Measurements from ENCODE around the gene CA10. TPM values are rescaled to one million over a fixed set of nuclear protein-coding genes. Genes with fewer than 3 reads are reported as not detected.
A peak's percentile ranks its signal among the peaks of the same experiment; 100 is the strongest.

Gene CA10
- total and polyA plus RNA-seq, 4 experiments from 2014 or later: 0.57 TPM; not detected in 3

DNA sequence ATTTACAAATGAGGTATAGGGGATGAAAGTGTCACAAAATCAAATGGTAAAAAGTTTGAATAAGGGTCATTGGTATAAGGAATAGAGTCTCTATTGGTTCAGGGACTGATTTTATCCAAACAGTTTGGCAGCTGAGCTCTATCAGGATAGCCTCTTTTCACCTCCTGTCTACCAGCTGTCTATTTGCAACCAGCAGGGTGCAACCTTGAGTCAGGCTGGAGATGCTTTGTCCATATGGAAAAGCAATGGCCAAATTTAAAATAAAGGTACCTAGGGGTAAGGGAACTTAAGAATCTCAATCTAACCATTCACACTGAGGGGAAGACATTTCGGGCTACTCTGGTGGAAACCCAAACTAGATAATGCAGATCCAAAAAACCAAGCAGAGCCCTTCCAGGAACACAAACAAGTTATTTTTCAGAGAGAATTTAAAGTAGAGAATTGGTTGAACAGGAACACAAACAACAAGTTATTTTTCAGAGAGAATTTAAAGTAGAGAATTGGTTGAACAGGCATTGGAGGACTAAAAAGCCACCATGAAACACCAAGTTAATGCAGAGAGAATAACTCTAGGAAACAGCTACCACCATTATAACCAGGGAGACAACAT, 12.6 kb upstream of the CA10 start:
- Histone ChIP-seq H3K27me3 (ENCODE audit: insufficient read depth, low read length) (no peaks in the 10 kb centered on the region), H3K36me3 (ENCODE audit: insufficient read depth, low read length) (no peaks in the 10 kb centered on the region), H3K4me1 (ENCODE audit: insufficient read depth, low read length) (no peaks in the 10 kb centered on the region), H3K4me3 (ENCODE audit: low read length in 2 of 2) (no peak overlapping the region), H3K27ac (ENCODE audit: low read depth, low read length) (no peak overlapping the region), H3K9me3 (ENCODE audit: control insufficient read depth in 1 of 2, low read length in 2 of 2) (no peaks in the 10 kb centered on the region)
- Mint-ChIP-seq H3K27ac (no peak overlapping the region), H3K9me3 (peaks cover 0 to 2% (median 0%) of the 10 kb centered on the region in 8 donors), H3K27me3 (peaks cover 0 to under 1% of the 10 kb centered on the region in 2 donors), H3K4me3 (no peak overlapping the region), H3K36me3 (no peaks in the 10 kb centered on the region), H3K4me1 (no peaks in the 10 kb centered on the region)
- ChIA-PET CTCF (ENCODE audit: partially characterized antibody) (no interaction called here), POLR2A (ENCODE audit: partially characterized antibody) (no interaction called here)
- DNase-seq: no peak
- intact Hi-C loops (cut with micrococcal nuclease): no loop called here

DNA sequence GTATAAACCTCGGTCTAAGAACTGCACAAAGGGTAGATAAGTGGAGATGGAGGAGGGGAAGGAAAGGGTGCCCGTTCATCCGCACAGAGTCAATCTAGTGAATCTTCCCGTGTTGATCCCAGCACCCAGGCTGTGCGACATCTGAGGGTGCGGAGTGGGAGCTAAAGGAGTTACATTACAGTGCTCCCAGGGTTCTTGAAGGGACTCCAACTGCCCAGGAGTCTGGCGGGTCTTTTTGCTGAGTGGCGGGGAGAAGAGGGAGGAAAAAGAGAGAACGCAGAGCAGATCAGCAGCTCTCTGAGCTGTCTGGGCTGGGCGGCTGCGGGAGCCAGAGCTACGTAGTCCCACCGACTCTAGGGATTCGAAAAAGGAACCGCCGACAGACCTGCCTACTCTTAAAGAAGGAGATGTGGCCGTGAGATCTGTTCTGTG, 1.6 kb upstream of the CA10 start:
- Histone ChIP-seq H3K4me1 (ENCODE audit: insufficient read depth, low read length) (no peaks in the 10 kb centered on the region), H3K4me3 (ENCODE audit: low read length in 2 of 2) (no peak overlapping the region), H3K36me3 (ENCODE audit: insufficient read depth, low read length) (no peaks in the 10 kb centered on the region), H3K27me3 (ENCODE audit: insufficient read depth, low read length) (peaks cover 7% of the 10 kb centered on the region), H3K9me3 (ENCODE audit: control insufficient read depth in 1 of 2, low read length in 2 of 2) (no peaks in the 10 kb centered on the region), H3K27ac (ENCODE audit: low read depth, low read length) (no peak overlapping the region)
- Mint-ChIP-seq H3K27ac (no peak overlapping the region), H3K27me3 (peaks cover 36 to 43% of the 10 kb centered on the region in 2 donors), H3K4me3 (no peak overlapping the region), H3K9me3 (peaks cover 0 to 21% (median 14%) of the 10 kb centered on the region in 8 donors), H3K36me3 (no peaks in the 10 kb centered on the region), H3K4me1 (peaks cover 0 to 8% (median 0%) of the 10 kb centered on the region in 4 donors)
- CTCF ChIA-PET (ENCODE audit: partially characterized antibody): no interaction called here
- POLR2A ChIA-PET (ENCODE audit: partially characterized antibody): no interaction called here
- intact Hi-C loops (cut with micrococcal nuclease): no loop called here
- DNase-seq: no peak

- H3K4me1 Mint-ChIP-seq: peaks cover 0 to 8% (median 0%) of the 10 kb centered on the region in 4 donors
- H3K27me3 ChIP-seq (ENCODE audit: insufficient read depth, low read length): peaks cover 7% of the 10 kb centered on the region
- H3K9me3 ChIP-seq (ENCODE audit: control insufficient read depth in 1 of 2, low read length in 2 of 2): no peaks in the 10 kb centered on the region
- no peak for DNase-seq
- peak overlapping the region in 2 of 8 donors; percentile 26 to 53 for H3K4me3 Mint-ChIP-seq
- CTCF ChIA-PET (ENCODE audit: partially characterized antibody): no interaction called here
- no peaks in the 10 kb centered on the region for H3K36me3 ChIP-seq (ENCODE audit: insufficient read depth, low read length)
- H3K27me3 Mint-ChIP-seq: peaks cover 36 to 44% of the 10 kb centered on the region in 2 donors
- intact Hi-C loops (cut with micrococcal nuclease): no loop called here
- H3K27ac ChIP-seq (ENCODE audit: low read depth, low read length): no peak overlapping the region
- H3K4me1 ChIP-seq (ENCODE audit: insufficient read depth, low read length): no peaks in the 10 kb centered on the region
- no peak overlapping the region for H3K27ac Mint-ChIP-seq
- peaks cover 0 to 23% (median 14%) of the 10 kb centered on the region in 8 donors for H3K9me3 Mint-ChIP-seq
- H3K36me3 Mint-ChIP-seq: no peaks in the 10 kb centered on the region
- POLR2A ChIA-PET (ENCODE audit: partially characterized antibody): no interaction called here
- H3K4me3 ChIP-seq (ENCODE audit: low read length in 2 of 2): no peak overlapping the region
Measured at GRCh38 chr17:52159246-52160135, 977 bp upstream of the CA10 start.

DNA sequence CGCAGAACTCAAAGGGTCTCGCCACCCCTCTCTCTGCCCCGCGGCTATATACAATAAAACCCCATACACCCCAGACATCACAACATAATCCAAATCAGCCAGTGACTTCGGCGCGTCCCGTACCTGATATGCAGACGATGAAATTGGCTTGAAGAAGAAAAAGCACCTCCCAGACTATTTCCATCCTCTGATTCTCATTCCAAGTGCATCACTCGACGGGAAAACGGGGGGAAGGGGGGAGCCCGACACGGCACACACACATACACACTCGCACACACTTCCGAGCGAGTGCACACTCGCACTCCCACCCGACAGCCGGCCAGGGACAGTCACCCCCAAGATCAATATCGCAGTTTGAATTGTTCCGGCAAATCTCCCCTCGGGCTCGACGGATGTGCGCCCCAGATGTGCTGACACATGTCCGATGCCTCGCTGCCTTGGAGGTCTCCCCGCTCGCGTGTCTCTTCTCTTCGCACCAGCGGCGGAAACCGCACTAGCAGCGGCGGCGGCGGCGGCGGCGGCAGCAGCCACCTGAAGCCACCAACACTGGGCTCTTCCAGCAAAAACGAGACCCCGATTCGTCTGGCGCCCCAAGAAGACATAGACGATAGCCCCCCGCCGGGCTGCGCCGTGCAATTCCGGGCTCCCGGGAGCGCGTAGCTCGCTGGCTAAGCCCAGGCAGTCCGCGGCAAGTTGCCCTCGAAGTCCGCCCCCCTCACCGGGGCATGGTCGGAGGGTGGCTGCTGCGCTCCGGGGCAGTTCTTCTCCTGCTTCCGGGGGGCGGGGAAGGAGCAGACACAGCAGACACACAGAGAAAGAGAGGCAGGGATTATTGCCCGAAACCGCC, 688 bp downstream of the CA10 start:
- no peaks in the 10 kb centered on the region for H3K9me3 ChIP-seq (ENCODE audit: control insufficient read depth in 1 of 2, low read length in 2 of 2)
- ChIA-PET POLR2A (ENCODE audit: partially characterized antibody) (no interaction called here), CTCF (ENCODE audit: partially characterized antibody) (no interaction called here)
- Mint-ChIP-seq H3K27ac (no peak overlapping the region), H3K36me3 (no peaks in the 10 kb centered on the region), H3K4me1 (peaks cover 0 to 8% (median 0%) of the 10 kb centered on the region in 4 donors), H3K4me3 (peak overlapping the region in 3 of 8 donors; percentile 17 to 56 (median 32)), H3K9me3 (peaks cover 0 to 24% (median 13%) of the 10 kb centered on the region in 8 donors), H3K27me3 (peaks cover 36 to 44% of the 10 kb centered on the region in 2 donors)
- H3K4me1 ChIP-seq (ENCODE audit: insufficient read depth, low read length): no peaks in the 10 kb centered on the region
- intact Hi-C loops (cut with micrococcal nuclease): no loop called here
- H3K27ac ChIP-seq (ENCODE audit: low read depth, low read length): no peak overlapping the region
- DNase-seq: no peak
- H3K27me3 ChIP-seq (ENCODE audit: insufficient read depth, low read length): peaks cover 7% of the 10 kb centered on the region
- H3K4me3 ChIP-seq (ENCODE audit: low read length in 2 of 2): no peak overlapping the region
- H3K36me3 ChIP-seq (ENCODE audit: insufficient read depth, low read length): no peaks in the 10 kb centered on the region

- peaks cover 33 to 42% of the 10 kb centered on the region in 2 donors for H3K27me3 Mint-ChIP-seq
- H3K9me3 Mint-ChIP-seq: peaks cover 0 to 19% (median 10%) of the 10 kb centered on the region in 8 donors
- H3K4me3 ChIP-seq (ENCODE audit: low read length in 2 of 2): no peak overlapping the region
- peaks cover 0 to 8% (median 0%) of the 10 kb centered on the region in 4 donors for H3K4me1 Mint-ChIP-seq
- ChIA-PET CTCF (ENCODE audit: partially characterized antibody) (no interaction called here), POLR2A (ENCODE audit: partially characterized antibody) (no interaction called here)
- no peaks in the 10 kb centered on the region for H3K36me3 Mint-ChIP-seq
- intact Hi-C loops (cut with micrococcal nuclease): no loop called here
- H3K4me1 ChIP-seq (ENCODE audit: insufficient read depth, low read length): no peaks in the 10 kb centered on the region
- H3K27ac ChIP-seq (ENCODE audit: low read depth, low read length): no peak overlapping the region
- DNase-seq: no peak
- peaks cover 7% of the 10 kb centered on the region for H3K27me3 ChIP-seq (ENCODE audit: insufficient read depth, low read length)
- no peaks in the 10 kb centered on the region for H3K36me3 ChIP-seq (ENCODE audit: insufficient read depth, low read length)
- no peak overlapping the region for H3K4me3 Mint-ChIP-seq
- H3K9me3 ChIP-seq (ENCODE audit: control insufficient read depth in 1 of 2, low read length in 2 of 2): no peaks in the 10 kb centered on the region
- no peak overlapping the region for H3K27ac Mint-ChIP-seq
Measured at GRCh38 chr17:52156576-52157570, 1.6 kb downstream of the CA10 start.

DNA sequence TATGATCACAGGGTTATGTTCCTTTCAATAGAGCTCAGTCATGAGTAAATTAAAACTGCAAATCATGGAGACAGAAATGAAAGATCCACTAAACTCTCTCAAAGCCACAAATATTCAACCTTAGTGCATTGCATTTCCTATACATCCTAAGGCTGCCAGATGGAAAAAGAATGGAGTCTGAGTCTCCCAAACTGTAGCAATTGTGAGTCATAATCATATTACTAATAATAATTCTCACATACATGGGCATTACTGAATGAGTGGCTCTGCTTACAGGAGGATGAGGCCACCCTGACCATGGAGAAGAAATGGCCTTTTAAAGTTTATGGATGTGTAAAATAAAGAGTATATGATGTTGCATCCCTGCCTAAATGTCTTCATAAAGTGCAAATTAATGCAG, 3.2 kb downstream of the CA10 start:
- Histone ChIP-seq H3K4me3 (ENCODE audit: low read length in 2 of 2) (no peak overlapping the region), H3K9me3 (ENCODE audit: control insufficient read depth in 1 of 2, low read length in 2 of 2) (no peaks in the 10 kb centered on the region), H3K4me1 (ENCODE audit: insufficient read depth, low read length) (no peaks in the 10 kb centered on the region), H3K27me3 (ENCODE audit: insufficient read depth, low read length) (peaks cover 7% of the 10 kb centered on the region), H3K27ac (ENCODE audit: low read depth, low read length) (no peak overlapping the region), H3K36me3 (ENCODE audit: insufficient read depth, low read length) (no peaks in the 10 kb centered on the region)
- ChIA-PET POLR2A (ENCODE audit: partially characterized antibody) (no interaction called here), CTCF (ENCODE audit: partially characterized antibody) (no interaction called here)
- peaks cover 31 to 37% of the 10 kb centered on the region in 2 donors for H3K27me3 Mint-ChIP-seq
- H3K36me3 Mint-ChIP-seq: no peaks in the 10 kb centered on the region
- H3K9me3 Mint-ChIP-seq: peaks cover 0 to 13% (median 6%) of the 10 kb centered on the region in 8 donors
- no peak overlapping the region for H3K4me3 Mint-ChIP-seq
- no peak overlapping the region for H3K27ac Mint-ChIP-seq
- H3K4me1 Mint-ChIP-seq: peaks cover 0 to 8% (median 0%) of the 10 kb centered on the region in 4 donors
- intact Hi-C loops (cut with micrococcal nuclease): no loop called here
- DNase-seq: no peak
